HG03103 (cell line): ENCODE results near the gene GPATCH11.

Experiments used
- ATAC-seq: cut with Tn5 transposase; IDR thresholded peaks from one replicate; pipeline ENCODE4 v1.9.1; 2021; ENCODE audit warnings: low read depth; ENCODE audit not compliant: unreplicated experiment

GPATCH11 gene

DNA sequence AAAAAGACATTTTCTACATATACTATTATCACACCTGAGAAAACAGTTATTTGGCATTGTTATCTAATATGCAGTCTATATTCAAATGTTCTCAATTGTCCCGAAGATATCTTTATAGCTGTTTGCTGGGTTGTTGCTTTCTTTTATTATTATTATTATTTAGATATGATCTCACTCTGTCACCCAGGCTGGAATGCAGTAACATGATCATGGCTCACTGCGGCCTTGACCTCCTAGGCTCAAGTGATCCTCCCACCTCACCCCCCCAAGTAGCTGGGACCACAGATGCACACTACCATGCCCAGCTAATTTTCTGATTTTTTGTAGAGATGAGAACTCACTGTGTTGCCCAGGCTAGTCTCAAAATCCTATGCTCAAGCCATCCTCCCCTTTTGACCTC is 19.9 kb downstream of the GPATCH11 start:
- no peak for ATAC-seq

DNA sequence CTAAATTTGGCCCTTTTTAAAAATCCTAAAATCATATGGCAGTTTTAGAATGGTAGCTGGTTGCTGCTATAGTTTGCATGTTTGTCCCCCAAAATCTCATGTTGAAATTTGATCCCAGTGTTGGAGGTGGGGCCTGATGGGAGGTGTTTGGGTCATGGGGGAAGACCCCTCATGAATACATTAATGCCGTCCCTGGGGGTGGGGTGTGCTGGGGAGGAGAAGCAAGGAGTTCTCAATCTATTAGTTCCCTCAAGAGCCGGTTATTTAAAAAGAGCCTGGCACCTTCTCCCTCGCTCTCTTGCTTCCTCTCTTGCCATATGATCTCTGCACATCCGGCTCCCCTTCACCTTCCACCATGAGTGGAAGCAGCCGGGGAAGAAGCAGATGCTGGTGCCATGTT is 20.8 kb downstream of the GPATCH11 start:
- ATAC-seq = no peak

DNA sequence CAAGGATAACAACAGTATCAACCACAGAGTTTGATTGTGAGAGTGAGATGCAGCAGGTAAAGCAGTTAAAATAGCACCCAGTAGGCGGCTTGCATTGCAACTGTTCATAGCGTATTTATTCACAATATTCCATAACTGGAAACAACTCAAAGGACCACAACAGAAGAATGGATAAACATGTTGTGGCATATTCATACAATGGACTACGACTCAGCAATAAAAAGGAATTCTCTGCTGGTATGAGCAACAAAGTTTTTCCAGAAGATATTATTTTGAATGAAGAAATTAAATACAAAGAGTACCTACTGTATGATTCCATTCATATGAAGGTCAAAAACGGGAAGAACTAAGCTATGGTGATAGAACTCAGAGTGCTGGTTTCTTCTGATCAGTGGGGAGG is 25.2 kb downstream of the GPATCH11 start:
- ATAC-seq = no peak

DNA sequence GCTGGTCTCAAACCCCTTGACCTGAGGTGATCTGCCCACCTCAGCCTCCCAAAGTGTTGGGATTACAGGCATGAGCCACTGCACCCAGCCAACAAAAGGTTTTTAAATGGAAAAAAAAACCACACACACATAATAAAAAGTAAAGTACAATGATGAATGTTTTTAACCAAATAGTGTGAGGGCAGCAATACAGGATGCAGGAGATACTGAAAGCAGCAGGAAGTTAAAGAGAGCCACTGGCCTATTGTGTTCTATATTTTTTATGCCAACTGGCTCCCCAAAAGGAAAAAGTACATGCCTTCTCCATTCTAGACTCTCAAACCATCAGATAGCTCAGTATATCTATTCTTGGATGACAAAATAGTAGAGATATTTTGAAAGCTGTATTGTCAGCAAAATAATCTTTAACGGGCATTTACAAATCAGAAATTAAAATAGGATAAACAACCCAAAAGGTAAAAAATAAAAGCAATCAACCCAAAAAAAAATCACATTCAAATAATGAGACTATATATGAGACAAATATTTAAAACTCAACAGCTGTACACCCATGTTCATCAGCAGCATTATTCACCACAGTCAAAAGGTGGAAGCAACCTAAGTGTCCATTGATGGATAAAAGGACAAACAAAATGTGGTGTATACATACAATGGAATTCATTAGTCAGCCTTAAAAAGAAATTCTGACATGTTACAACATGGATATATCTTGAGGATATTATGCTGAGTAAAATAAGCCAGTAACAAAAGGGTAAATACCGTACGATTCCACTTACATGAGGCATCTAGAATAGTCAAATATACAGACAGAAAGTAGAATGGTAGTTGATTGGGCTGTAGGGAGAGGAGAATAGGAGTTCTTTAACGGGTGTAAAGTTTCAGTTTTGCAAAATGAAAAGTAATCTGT is 26.2 kb downstream of the GPATCH11 start:
- ATAC-seq = no peak

DNA sequence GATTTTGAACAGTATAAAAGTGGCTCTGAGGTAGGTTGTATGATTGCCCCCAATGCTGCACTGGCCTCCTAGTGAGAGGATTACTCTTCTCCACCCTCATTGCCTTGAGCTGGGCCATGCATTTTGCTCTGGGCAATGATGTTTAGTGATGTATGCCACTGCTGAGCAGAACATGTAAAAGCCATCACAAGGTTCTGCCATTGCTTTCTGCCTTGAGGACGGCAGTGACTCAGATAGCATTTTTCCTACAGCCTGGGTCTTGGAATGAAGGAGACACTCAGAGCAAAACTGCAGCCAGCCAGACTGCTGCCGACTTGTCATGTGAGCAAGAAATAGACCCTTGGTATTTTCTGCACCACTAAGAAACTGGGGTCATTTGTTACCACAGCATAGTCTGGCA is 27.6 kb downstream of the GPATCH11 start:
- no peak for ATAC-seq

DNA sequence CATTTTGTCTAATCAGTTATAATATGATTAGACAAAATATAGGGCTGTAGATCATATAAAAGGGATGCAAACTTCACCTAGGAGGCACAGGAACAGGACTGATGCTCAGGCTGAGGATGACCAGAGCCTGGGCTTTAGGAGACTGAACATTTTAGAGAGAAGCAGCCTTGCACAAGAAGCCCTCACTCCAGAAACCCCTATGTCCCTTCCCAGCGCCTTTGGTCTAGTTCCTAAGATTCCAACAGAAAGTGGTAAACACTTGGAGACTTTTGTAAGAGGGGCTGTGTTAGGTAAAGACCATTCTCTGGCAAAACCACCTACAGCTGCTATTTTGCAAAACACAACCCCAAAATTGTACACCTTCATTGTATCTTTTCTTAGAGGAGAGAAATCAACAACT is 33.2 kb downstream of the GPATCH11 start:
- ATAC-seq = no peak

DNA sequence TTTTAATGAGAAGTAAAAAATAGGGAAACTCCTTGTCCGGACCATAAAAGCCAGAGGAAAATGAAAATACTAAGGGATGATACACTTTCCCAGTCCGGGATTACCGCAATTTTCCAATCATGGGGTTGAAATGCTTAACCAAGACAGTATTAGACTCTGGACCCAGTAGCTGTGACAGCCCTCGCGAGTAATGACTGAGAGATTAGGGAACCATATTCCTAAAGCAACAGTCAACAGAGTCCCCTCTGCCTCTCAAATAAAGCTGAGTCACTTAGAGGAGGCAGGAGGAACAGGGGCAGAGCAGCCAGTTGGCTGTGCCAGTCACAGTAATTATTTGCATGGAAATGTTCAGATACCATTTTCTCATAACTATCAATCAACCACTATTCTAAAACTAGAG is 34.8 kb downstream of the GPATCH11 start:
- no peak for ATAC-seq

DNA sequence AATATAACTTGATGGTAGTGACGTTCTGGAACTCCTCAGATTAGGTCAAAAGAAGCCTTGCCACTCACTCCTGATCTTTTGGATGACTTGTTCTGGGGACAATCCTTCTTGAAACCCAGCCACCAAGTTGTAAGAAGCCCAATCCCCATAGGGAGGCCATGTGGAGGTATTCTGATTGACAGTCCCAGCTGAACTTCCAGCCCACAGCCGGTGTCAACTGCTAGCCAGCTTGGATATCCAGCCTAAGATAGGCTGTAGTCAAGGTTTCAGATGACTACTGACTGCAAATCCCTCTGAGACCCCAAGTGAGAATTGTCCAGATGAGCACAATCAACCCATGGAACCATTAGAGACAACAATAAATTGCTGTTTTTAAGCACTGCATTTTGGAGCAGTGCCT is 41.1 kb downstream of the GPATCH11 start:
- ATAC-seq = no peak

DNA sequence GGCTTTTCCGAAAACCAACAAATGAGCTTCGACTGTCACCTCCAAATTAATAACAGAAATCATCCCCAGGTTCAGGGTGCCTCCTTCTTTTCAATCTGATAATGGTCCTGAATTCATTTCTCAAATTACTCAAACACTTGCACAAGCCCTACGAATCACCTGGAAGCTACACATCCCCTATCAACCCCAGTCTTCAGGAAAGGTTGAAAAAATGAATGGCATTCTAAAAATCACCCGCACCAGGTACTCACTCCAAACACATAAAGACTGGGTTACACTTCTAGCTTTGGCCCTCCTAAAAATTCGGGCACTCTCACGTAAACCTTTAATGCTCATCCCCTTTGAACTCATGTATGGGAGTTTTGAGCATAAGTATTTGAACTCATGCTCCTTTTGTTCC is 48.6 kb downstream of the GPATCH11 start:
- ATAC-seq = no peak

DNA sequence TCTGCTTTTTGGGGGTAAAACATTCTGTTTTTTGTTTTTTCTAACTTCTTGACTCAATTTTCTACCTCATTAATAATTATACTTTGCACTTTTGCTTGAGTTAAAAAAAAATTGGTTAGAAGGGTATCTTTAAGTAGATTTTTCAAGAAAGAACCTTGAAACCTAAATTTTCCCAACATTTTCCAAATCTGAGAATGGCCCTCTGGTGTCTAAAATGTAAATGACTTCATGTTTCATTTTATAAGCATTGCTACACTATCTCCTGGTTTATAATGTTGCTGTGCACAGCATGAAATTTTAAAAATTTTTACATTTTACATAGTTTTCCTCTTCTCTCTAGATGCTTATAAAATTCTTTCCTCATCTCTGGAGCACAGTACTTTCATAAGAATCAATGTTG is 58.2 kb downstream of the GPATCH11 start:
- no peak for ATAC-seq

DNA sequence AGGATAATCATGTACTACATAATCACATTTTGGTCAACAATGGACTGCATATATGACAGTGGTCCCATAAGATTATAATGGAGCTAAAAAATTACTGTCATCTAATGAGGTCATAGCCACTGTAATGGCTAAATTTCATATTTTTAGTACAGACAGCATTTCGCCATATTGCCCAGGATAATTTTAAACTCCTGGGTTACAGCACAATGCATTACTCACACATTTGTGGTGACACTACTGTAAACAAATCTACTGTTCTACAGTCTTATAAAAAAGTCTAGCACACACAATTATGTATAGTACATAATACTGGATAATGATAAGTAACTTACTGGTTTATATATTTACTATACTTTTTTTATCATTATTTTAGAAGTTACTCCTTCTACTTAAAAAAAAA is 59.7 kb downstream of the GPATCH11 start:
- no peak for ATAC-seq

DNA sequence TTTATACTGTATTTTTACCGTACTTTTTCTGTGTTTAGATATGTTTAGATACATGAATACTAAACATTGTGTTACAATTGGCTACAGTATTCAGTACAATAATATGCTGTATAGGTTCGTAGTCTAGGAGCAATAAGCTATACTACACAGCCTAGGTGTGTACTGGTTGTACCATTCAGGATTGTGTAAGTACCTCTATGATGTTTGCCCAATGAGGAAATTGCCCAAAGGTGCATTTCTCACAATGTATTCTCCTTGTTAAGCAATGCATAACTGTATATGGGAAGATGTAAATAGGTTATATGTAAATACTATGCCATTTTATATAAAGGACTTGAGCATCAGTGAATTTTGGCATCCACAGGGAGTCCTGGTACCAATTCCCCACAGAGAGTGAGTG is 61.7 kb downstream of the GPATCH11 start:
- ATAC-seq = no peak

DNA sequence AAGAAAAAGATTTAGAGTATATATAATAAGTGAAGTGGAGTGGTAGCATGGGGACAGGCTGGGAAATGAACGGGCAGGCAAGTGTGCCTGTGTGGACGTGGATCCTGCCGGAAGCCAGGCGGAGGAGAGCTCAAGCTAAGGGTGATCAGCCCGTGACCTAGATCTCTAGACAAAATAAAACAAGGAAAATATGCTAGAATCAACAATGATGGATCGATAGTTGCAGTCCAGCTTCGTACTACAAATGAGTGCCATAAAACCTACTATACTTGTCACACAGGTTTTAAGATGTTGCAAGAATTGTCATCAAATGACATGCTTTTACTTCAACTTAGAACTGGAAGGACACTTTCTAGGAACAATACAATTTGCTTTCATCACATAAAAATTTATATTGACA is 64.0 kb downstream of the GPATCH11 start:
- ATAC-seq = no peak
